ENCODE measurements around the gene PI4K2A.

GRCh38 chr10:97618285-97618684, 22.2 kb upstream of the PI4K2A start:
- TF ChIP-seq CTCF (conservative IDR thresholded peaks at IDR 0.05; ENCODE audit: low read length) (no peak), EZH2phosphoT487 (IDR thresholded peaks at IDR 0.05; ENCODE audit: borderline replicate concordance) (no peak)

All from Loucy (cell line).